NK-92 (cell line): ENCODE data around the gene TESPA1.

Source experiments
- DNase-seq: peaks from one replicate; lab custom pipeline; 2025; ENCODE audit not compliant: unreplicated experiment; lab: John Stamatoyannopoulos, UW

TESPA1 gene

GRCh38 chr12:54983536-54984101 is 943 bp downstream of the TESPA1 start:
- no peak for DNase-seq

- DNase-seq, result no peak
Observed at GRCh38 chr12:54981796-54982195, 2.8 kb downstream of the TESPA1 start.

- no peak for DNase-seq
Observed at GRCh38 chr12:54980341-54980740, 4.2 kb downstream of the TESPA1 start.

- no peak for DNase-seq
Observed at GRCh38 chr12:54977857-54978256, 6.7 kb downstream of the TESPA1 start.

GRCh38 chr12:54977155-54977554 is 7.4 kb downstream of the TESPA1 start:
- no peak for DNase-seq

GRCh38 chr12:54975875-54976274 is 8.7 kb downstream of the TESPA1 start:
- DNase-seq, result no peak

GRCh38 chr12:54975272-54975671 is 9.3 kb downstream of the TESPA1 start:
- DNase-seq, result no peak

- no peak for DNase-seq
Observed at GRCh38 chr12:54974279-54974678, 10.3 kb downstream of the TESPA1 start.

GRCh38 chr12:54973556-54973955 is 11.0 kb downstream of the TESPA1 start:
- no peak for DNase-seq

- no peak for DNase-seq
Observed at GRCh38 chr12:54970741-54971140, 13.8 kb downstream of the TESPA1 start.

- DNase-seq, result no peak
Observed at GRCh38 chr12:54968181-54968730, 16.3 kb downstream of the TESPA1 start.

GRCh38 chr12:54967461-54967860 is 17.1 kb downstream of the TESPA1 start:
- no peak for DNase-seq

- no peak for DNase-seq
Observed at GRCh38 chr12:54961190-54961589, 23.4 kb downstream of the TESPA1 start.

- DNase-seq, result no peak
Observed at GRCh38 chr12:54959291-54960018, 25.1 kb downstream of the TESPA1 start.

- no peak for DNase-seq
Observed at GRCh38 chr12:54958048-54958658, 26.4 kb downstream of the TESPA1 start.

- DNase-seq, result no peak
Observed at GRCh38 chr12:54956818-54957641, 27.5 kb downstream of the TESPA1 start.

GRCh38 chr12:54956322-54956721 is 28.2 kb downstream of the TESPA1 start:
- DNase-seq, result no peak

- DNase-seq, result no peak
Observed at GRCh38 chr12:54954801-54955200, 29.8 kb downstream of the TESPA1 start.

GRCh38 chr12:54954228-54954627 is 30.3 kb downstream of the TESPA1 start:
- no peak for DNase-seq

GRCh38 chr12:54950071-54950727 is 34.4 kb downstream of the TESPA1 start:
- no peak for DNase-seq
